Mucosa of descending colon (tissue), 3 donors: ENCODE results near the gene CLDND1. TPM values are rescaled to one million over a fixed set of nuclear protein-coding genes. Genes with fewer than 3 reads are reported as not detected.

ENCODE experiments used
- ATAC-seq: fragments of 200-7000 bp; cut with Tn5 transposase; one replicate; pipeline ENCODE4 v1.9.1; 2020; ENCODE audit warnings: mild to moderate bottlenecking, moderate library complexity
- DNase-seq, 3 donors: peaks; one replicate each; pipeline ENCODE4 v3.0.0-alpha.2; 2020
- H3K36me3 ChIP-seq: fragments of 200-600 bp; one replicate; pipeline ENCODE4 v1.8.0; 2021; ENCODE audit warnings: low read depth, mild to moderate bottlenecking
- H3K4me1 ChIP-seq: fragments of 200-600 bp; one replicate; pipeline ENCODE4 v1.8.0; 2021; ENCODE audit warnings: low read depth, mild to moderate bottlenecking
- H3K4me3 ChIP-seq: fragments of 200-600 bp; one replicate; pipeline ENCODE4 v1.8.0; 2021; ENCODE audit warnings: mild to moderate bottlenecking
- H3K9me3 ChIP-seq: fragments of 200-600 bp; one replicate; pipeline ENCODE4 v1.8.0; 2021; ENCODE audit warnings: mild to moderate bottlenecking
- intact Hi-C, 2 donors: fragments of 100-400 bp; cut with DNase I in 1 of 2; cut with micrococcal nuclease in 1 of 2; formaldehyde crosslinking; loops; one replicate each; pipeline versions ENCODE4 v1.11.0 to v1.11.1; 2022; cut with DNase I, micrococcal nuclease
- long read RNA-seq, 2 donors: library from polyadenylated mRNA; unstranded; transcript quantifications; one replicate each; pipeline ENCODE4 v2.0.0, GENCODE V29; 2019 to 2021
- total RNA-seq, 3 donors: library from RNA; stranded (reverse); fragmentation: NEBNext Ultra II Directional in 2 of 3; extraction: Animal tissue kit (Norgen Biotek cat#: 25700) in 2 of 3; gene quantifications; one replicate each; pipeline versions ENCODE4 v1.2.1 to v1.2.4, GENCODE V29; 2021 to 2023
- TF ChIP-seq, protein P1 (sequence below): fragments of 200-600 bp; IDR thresholded peaks from one replicate; pipeline ENCODE4 v1.8.0; 2022; ENCODE audit warnings: antibody characterized with exemption, mild to moderate bottlenecking
- donor health status: DM: no; HTN: no; CAD: no; lungs with moderate emphysema.
- donor health status: DM: no; HTN: no; CAD: no.
- donor health status: DM: no; HTN: yes; CAD: no.

CLDND1 gene
- 100 to 1,000 TPM in 1 of 3 donors, 10 to 100 TPM in 2; 64.6 to 150 (median 70.4) TPM for total RNA-seq
- long read RNA-seq, donor 1, transcript CLDND1-201 (5 exons, 2,161 nt): major isoform, 50 of 82 reads
- long read RNA-seq, donor 1, partial matches to known transcripts: 5 of 82 reads
- long read RNA-seq, donor 1, other reads (novel, unspliced or antisense): 17 of 82 reads
- long read RNA-seq, donor 2, transcript CLDND1-201 (5 exons, 2,161 nt): major isoform, 8 of 19 reads
- long read RNA-seq, donor 2, partial matches to known transcripts: 0 of 19 reads
- long read RNA-seq, donor 2, other reads (novel, unspliced or antisense): 7 of 19 reads

DNA sequence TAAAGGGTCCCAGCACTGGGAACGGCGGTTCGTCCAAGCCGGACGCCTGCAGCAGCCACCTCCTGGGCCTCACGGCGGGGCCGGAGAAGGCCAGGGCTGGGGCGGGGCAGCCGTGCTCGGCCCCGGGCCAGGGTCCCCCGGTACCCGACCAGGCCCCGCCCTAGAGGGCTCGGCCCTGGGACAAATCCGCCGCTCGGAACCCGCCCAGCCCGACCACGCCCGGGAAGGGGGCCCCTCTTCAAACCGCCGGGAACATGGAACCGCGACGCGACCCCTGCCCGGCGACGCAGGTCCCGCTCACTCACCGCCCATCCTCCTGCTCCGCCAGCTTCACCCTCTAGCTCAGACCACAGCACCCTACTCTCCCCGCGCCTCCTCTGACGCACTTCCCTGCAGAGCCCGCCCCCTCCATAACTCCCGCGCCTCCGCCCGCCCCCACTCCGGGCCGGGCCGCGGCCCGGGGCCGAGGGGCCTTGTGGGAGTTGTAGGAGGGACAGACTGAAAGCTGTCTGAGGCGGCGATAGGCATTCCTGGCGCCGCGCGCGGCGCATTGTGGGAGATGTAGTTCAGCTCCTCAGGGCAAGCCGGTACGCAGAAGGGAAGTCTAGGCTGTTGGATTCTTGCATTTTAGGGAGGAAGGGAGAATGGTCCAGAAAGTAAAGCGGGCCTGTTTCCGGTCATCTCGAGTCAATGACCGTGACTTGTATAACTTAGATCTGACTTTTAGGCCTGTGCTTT is at the start of gene CLDND1:
Gene CLDND1, minus strand, starts transcription at position 359 of the 738 bp plus-strand sequence. CDS start 1,478 bp downstream, outside the sequence.
- H3K4me1 ChIP-seq: peaks cover 3% of the 10 kb centered on the region
- no peaks in the 10 kb centered on the region for H3K36me3 ChIP-seq
- DNase-seq (peak; percentile 99), ATAC-seq (peak; percentile 98)
- intact Hi-C loops: loop anchor here in 1 of 2 donors (5.0 to 10.0 kb wide), 2 partner anchors 75 to 758 kb away; partner anchors contain the start of gene ARL6
- H3K4me3 ChIP-seq: peak within 1 kb of the TSS; percentile 69
- TF ChIP-seq, protein P1, sequence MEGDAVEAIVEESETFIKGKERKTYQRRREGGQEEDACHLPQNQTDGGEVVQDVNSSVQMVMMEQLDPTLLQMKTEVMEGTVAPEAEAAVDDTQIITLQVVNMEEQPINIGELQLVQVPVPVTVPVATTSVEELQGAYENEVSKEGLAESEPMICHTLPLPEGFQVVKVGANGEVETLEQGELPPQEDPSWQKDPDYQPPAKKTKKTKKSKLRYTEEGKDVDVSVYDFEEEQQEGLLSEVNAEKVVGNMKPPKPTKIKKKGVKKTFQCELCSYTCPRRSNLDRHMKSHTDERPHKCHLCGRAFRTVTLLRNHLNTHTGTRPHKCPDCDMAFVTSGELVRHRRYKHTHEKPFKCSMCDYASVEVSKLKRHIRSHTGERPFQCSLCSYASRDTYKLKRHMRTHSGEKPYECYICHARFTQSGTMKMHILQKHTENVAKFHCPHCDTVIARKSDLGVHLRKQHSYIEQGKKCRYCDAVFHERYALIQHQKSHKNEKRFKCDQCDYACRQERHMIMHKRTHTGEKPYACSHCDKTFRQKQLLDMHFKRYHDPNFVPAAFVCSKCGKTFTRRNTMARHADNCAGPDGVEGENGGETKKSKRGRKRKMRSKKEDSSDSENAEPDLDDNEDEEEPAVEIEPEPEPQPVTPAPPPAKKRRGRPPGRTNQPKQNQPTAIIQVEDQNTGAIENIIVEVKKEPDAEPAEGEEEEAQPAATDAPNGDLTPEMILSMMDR: no peak
- no peaks in the 10 kb centered on the region for H3K9me3 ChIP-seq

DNA sequence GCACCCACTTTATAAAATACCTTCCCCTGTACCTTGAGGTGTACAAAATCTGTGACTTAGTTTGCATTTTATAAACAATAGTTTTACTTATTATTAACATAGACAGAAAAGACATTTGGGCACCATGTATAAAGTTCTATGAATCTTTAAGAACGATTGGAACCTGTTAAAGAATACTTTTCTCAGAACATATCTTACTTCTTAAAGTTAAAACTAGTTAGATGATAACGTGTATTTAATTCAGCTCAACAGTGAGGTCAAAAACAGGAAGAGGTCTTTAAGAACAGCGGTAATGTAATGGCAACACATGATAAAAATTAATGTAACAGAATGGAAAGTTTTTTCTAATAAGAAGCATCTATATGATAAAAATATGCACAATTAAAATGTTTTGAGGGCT is 45.7 kb upstream of the CLDND1 start:
- Histone ChIP-seq H3K4me3 (no peak overlapping the region), H3K9me3 (no peaks in the 10 kb centered on the region), H3K4me1 (no peaks in the 10 kb centered on the region), H3K36me3 (no peaks in the 10 kb centered on the region)
- DNase-seq (no peak), ATAC-seq (no peak)
- intact Hi-C loops: no loop called here
- TF ChIP-seq, protein P1: no peak

DNA sequence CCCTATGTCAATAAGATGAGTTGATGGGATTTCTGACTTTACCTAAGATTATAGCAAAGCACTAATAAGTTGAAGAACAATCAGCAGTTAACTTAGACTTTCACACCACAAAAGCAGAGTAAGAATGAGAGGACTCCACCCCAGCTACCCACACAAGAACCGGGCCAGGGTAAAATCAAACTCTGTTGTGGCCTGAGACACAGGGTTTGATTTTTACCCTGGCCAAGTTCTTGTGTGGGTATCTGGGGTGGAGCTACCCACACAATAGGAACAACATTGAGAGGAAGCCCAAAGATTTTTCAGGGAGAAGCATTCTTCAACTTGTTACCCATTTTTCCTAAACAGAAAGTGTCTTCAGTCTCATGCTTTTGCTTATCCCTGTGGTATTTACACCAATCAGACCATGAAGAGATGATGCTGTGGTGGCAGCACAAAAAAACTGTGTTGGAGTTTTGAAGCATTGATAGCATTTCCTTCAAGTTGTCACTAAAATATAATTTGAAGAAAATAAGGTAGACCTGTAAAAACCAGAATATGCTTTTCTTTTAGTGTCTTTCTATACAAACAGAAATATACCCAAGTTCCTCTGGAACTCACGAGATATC is 45.1 kb upstream of the CLDND1 start:
- Histone ChIP-seq H3K9me3 (no peaks in the 10 kb centered on the region), H3K4me3 (no peak overlapping the region), H3K4me1 (no peaks in the 10 kb centered on the region), H3K36me3 (no peaks in the 10 kb centered on the region)
- TF ChIP-seq, protein P1: no peak
- intact Hi-C loops: no loop called here
- DNase-seq (no peak), ATAC-seq (peak; percentile 22)

DNA sequence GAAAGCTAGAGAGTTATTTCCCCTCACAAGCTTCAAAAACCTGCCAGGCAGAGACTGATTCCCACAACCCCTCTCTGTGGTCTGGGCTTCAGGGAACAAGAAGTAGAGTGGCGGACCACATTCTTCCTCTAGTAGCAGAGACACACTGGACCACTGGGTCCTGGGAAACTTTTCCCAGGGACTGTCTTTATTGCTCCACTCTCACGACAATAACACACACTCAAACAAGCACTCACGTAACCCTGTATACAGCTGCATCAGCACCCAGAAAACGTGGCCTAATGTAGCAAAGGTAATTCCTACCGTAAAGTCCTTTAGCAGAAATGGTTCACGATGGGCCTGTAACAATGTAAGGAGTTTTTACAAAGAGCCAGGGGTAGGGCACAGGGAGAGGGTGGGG is 43.1 kb upstream of the CLDND1 start:
- TF ChIP-seq, protein P1: no peak
- Histone ChIP-seq H3K4me3 (no peak overlapping the region), H3K9me3 (no peaks in the 10 kb centered on the region), H3K36me3 (no peaks in the 10 kb centered on the region), H3K4me1 (no peaks in the 10 kb centered on the region)
- intact Hi-C loops: no loop called here
- ATAC-seq: no peak
- no peak for DNase-seq

DNA sequence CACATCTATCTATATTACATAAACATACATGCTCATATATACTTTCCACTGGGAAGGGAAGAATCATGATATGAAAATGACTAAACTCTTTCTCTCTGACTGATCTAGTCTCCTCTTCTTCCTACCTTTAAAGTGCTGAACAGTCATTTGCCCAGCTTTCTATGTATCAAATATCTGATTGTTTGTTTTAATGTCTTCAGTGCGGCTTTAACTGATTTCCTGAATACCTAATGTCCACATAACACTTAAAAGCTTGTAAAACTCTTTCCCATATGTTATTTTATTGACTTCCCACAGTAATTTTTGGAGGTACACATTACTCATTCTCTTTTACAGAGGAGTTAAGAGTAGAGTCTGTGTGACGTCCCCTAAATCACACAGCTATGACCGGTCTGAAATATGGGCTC is 42.5 kb upstream of the CLDND1 start:
- TF ChIP-seq, protein P1: no peak
- ATAC-seq: peak; percentile 35
- no peak for DNase-seq
- no peak overlapping the region for H3K4me3 ChIP-seq
- no peaks in the 10 kb centered on the region for H3K36me3 ChIP-seq
- H3K4me1 ChIP-seq: no peaks in the 10 kb centered on the region
- H3K9me3 ChIP-seq: no peaks in the 10 kb centered on the region
- intact Hi-C loops: no loop called here
